T-helper 1 cell (primary cell): ENCODE measurements around the gene CACNB1.
A peak's percentile ranks its signal among the peaks of the same experiment; 100 is the strongest.
"Not testable (repeated sequence)": the region's sequence is repeated elsewhere in the genome, so short reads cannot be mapped to it uniquely, and the experiment has no call there.

Experiments used
- DNase-seq, 5 donors: peaks; one replicate each; pipeline ENCODE4 v3.0.0-alpha.2; 2012 to 2020

Gene CACNB1

DNA sequence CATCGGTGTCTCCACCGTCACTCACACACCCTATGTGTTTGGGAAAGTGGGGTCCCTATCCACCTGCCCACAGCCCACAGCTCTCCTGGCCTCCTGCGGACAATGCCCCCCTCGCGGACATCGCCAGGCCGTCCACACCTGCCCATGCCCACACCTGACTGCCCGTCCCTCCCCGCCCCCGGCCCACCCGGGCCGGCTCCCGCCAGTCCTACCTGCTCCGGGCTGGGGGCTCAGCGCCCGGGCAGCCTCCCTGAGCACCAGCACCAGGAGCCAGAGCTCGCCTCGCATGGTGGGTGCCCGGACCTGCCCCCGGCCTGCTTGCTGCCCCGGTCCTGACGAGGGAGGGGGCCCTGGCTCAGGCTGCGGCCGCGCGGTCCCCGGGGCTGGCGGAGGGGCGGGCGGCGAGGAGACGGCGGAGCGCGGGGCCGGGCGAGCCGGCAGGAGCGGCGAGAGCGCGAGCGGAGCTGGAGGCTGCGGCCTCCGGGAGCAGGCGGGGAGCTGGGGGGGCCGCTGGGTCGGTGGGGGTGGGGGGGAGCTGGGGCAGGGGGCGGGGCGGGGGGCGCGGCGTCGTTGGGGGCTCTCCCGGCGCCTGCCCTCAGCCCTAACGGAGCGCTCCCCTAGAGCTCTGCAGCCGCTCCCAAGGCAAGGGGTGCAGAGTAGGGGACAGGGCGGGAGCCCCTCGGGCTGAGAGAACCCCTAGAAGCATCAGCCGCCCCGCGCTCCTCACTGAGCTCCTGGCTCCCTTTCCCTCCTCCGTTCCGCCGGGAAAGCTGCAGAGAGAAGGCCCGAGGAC, 46.1 kb downstream of the CACNB1 start, which contains the start of gene PLXDC1:
TSS of gene PLXDC1 (minus strand) at position 488 of the 793 bp plus-strand sequence. CDS start at position 288, 200 bp downstream.
- peak in 1 of 5 donors; percentile 31 for DNase-seq

DNA sequence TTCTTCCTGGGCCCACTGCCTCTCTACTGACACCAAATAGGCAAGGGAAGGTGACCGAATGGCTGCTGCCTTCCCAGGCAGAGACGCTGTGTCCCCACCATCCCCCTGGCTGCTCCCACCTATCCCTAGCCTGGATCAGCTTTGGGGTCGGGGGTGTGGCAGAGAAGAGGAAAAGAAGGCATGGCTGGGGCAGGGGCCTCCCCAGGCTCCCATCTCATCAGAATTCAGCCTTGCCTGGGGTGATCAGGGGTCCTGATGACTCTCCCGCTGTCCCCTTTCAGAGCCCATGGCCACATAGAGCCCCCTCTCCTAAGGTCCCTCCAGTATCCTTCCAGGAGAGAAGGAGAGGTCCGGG, 46.7 kb downstream of the CACNB1 start:
- DNase-seq: no peak

DNA sequence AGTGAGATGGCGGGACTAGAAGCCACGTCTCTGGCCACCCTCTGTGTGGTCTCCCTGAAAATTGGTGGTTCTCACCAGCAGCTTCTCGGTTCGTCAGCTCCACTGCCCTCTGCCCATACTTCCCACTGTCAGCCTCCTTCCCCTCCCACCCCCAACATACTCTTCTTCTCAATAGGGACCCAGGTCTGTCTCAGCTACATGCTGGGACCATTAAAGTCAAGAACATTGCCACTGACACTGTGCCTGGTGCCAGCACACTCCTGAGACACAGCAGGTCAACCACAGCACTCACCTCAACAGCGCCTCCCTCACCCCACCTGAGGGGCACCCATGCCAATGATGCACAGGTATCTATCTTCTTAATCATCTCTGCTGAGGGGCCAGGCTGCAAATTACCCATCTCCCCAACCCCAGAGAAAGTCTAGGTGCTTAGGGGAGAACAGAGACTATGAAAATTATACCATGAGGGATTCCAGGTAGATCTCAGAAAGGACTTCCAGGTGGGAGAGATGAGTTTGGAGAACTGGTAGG, 47.3 kb downstream of the CACNB1 start:
- DNase-seq: no peak

DNA sequence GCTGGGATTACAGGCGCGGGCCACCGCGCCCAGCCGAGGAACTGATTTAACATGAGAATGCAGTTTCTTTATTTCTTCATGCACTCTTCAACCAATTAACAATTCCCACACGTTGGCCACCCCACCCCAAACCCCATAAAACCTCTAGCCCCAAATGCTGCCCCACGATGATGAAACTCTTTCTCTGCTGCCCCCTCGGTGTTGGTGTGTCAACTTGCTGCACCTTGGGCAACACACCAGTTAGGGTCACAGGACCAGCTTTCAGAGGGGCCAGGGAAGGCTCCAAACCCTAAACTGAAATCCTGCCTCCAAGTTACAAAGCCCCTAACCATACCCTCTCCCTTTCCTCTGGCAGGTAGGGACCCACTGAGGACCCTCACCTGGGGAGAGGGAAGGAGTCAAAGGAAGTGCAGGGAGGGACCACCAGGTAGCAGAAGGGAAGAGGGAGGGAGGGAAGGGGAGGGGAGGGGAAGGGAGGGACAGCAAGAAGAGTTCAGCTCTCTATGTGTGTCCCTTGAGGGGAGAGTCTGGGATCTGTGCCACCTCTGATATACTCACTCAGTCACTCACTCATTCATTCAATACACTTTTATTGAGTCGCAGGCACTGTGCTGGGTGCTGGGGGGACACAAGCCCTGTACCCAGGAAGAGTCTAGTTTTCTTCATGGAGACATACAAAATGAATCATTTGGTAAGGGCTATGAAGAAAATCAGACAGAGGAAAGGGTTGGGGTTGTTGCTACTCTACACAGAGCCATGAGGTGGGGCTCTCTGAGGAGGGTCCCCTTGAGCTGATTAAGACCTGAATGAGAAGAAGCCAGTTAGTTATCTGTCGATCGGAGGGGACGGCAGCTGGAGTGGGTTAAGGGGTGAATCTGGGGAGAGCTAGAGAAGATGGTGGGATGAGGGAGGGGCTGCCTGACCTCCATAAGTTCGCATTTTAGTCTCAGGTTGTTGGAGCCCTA, 50.0 kb downstream of the CACNB1 start:
- DNase-seq: no peak

DNA sequence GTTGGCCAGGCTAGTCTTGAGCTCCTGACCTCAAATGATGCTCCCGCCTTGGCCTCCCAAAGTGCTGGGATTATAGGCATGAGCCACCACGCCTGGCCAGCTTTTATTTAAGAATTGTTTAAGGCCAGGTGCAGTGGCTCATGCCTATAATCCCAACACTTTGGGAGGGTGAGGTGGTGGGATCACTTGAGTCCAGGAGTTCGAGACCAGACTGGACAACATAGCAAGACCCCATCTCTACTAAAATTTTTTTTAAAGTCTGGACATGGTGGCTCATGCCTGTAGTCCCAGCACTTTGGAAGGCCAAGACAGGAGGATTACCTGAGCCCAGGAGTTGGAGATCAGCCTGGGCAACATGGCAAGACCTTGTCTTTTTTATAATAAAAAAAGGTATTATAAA, 51.2 kb downstream of the CACNB1 start:
- DNase-seq: no peak

DNA sequence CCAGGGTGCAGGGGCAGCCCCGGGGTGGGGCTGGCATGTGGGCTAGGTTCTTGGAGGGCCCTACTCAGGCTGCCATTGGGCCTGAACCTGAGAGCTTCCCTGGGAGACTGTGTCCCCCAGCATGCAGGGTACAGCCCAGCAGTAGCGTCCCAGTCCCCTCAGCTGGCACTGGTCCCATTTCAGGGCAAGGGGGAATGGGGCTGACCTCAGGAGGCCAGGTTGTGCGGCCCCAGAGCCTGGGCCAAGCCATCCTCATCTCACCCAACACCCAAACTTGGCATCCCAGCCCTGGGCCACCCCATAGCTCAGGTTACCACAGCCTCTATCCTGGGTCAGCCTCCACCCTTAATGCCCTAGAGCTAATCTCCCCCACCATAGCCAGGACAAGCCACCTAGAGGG, 52.3 kb downstream of the CACNB1 start:
- DNase-seq: no peak

DNA sequence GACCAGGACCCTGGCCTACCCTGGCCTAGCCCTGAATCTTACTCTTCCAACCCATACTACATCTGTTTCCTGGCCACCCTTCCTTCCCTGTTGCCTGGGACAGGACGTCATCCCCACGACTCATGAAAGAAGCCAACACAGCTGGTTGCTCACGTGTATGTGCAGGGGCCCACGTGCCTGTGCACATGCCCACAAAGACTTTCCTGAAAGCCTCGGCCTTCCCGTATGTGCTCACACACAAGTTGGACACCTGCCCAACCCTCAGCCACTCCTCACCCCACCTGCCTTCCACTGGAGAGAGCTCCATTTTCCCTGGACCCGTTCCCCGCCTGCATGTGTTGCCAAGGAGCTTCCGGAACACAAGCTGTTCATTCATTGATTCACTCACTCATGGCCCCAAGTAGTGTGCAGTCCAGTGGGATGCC, 53.0 kb downstream of the CACNB1 start:
- DNase-seq: no peak

DNA sequence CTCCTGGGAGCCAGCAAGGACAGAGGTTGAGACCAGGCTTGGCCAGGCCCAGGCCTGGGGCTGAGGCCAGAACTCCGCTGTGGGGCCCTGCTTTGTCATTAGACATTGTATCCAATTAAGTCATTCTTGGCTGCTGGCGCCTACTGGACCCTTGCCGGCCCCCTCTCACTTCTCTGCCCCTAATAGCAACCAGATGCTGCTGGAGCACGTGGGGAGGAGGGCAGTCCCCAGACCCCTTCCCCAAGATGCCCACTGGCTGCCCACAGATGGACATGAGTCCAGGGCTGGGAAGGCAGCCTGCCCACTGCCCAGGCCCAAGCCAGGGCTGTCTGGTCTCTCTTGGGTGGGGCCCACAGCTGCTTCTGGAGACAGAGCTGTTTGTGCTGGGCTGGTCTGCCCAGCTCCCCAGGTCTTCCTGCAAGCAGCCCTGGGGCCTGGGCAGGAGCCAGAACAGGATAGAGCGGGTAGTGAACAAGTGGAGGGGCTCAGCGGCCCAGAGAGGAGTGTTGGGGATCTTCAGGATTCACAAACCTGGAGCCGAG, 53.8 kb downstream of the CACNB1 start:
- no peak for DNase-seq

DNA sequence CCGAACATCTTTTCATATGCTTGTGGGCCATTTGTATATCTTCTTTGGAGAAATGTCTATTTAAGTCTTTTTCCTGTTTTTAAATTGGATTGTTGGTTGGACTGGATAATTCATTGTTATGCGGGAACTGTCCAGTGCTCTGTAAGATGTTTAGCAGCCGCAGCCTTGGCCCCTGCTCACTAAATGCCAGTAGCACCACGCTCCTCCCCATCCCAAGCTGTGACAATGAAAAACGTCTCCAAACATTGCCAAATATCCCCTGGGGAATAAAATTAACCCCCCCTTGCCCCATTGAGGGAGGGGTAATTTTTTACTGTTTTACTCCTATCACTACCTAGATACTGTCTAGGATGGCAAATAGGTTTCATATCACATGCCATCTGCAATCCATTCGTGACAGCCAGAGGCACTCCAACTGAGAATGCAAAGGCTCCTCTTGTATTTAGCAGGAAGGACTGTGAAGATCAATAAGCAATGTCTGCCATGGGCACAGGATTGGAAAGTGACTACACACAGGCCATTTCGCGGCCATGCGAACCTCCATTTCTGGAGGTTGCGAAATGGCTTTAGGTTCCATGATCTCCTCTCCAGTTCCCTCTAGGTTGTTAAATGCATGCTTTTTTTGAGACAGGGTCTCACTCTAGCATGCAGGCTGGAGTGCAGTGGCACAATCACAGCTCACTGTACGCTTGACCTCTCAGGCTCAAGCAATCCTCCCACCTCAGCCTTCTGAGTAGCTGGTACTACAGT, 55.4 kb downstream of the CACNB1 start:
- DNase-seq: no peak

DNA sequence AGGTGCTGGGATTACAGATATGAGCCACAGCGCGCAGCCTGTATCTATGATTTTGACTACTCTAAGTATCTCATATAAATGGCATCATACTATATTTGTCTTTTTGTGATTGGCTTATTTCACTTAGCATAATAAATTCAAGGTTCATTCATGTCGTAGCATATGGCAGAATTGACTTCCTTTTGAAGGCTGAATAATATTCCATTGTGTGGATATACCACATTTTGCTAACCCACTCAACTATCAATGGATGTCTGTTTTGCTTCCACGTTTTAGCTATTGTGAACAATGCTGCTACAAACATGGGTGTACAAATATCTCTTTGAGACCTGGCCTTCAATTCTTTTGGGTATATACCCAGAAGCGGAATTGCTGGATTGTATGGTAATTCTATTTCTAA, 56.2 kb downstream of the CACNB1 start:
- DNase-seq: no peak

DNA sequence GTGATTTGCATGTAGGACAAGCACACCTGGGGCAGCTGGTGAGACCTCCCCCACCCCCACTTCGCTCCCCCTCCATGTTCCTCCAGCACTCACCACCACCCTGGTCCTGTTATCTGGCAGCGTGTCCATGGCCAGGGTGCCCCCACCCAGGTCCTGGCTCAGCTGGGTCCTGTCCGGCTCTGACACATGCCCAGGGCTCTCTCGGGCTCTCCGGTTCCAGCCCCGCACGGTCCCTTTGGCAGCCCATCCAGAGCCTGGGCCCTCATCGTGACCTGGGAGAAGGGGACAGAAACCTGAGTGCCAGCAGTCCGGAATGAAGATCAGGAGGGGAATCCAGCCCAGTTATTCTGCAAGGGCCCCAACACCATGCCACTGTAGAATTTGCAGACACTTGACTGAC, 57.9 kb downstream of the CACNB1 start:
- no peak for DNase-seq

DNA sequence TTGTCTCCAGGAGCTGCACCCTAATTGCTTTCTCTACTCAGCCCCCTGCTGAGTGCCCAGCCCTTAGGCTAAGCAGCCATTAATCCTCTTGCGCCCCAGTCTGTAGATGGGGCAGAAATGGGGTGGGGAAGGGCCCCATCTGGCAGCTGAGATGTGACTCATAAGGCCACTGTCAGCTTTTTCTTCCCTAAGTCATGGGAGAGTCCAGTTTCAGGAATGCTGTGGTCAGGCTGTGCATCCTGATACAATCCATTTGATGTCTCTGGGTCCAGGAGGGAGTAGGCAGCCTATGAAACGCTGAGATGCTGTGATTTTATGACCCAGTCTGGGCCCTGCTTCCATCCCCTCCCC, 58.3 kb downstream of the CACNB1 start:
- DNase-seq: no peak

DNA sequence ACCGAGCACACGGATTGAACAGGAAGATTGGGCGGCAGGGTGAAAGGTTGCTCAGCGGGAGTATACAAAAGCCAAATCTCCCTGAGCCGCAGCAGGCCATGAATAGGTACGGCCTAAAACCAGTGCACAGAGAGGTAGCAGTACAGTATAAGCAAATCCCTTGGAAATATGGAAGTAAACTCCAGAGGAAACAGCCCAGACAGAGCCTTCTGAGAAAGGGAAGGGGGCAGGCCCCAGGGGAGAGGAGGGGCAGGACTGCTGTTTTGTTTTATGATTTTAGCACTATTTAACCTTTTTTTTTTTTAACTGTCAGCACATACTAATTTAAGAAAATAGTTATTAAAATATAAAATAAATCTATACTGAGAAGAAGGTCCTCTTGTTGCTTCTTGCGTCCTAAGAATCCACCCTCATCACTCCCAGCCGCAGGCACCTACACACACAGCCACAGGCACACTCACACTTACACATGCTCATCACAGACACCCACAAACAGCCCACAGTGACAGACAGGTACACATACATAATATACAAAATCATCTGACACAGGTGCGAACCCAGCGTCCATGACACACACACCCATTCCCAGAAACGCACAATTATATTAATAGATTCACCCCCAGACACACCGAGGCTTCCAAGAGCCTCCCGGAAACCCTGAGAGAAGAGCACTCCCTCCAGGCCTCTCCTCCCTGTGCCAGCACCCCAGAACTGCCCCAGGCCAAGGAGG, 58.9 kb downstream of the CACNB1 start:
- no peak for DNase-seq

DNA sequence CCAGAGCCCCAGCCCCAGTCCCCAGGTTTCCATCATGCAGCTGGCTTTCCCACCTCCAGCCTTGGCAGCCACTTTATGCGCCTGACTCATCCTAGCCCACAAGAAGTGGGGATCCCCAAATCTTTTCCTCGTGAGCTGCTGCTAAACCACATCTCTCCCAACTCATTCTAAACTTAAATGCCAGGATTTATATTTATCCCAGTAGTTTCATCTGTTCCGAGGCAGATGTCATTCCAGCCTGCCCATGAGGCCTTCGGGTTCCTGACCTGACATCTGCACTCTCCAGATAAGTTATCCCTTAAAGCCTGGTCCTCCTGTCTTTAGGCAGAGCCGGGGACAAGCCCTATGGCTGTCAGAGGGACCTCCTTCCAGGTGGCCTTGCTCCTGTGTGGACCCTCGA, 62.6 kb downstream of the CACNB1 start:
- no peak for DNase-seq

DNA sequence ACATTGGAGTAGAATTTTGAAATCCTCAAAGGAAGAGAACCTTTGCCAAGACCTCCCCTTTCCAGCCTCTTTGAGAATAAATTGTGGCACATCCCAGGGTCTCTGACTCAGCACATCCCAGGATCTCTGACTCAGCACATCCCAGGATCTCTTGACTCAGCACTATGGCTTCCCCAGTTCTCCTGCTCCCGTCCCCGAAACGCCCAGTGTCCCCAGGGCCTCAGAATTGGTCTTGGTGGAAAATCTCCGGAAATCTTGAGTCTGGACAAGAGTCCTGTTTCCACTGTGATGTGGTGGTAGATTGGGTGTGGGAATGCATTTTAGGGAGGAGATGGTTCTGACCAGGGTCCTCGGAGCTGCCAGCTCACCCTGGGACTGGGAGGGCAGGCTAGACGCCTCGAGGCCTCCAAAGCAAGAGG, 65.3 kb downstream of the CACNB1 start:
- DNase-seq: no peak

DNA sequence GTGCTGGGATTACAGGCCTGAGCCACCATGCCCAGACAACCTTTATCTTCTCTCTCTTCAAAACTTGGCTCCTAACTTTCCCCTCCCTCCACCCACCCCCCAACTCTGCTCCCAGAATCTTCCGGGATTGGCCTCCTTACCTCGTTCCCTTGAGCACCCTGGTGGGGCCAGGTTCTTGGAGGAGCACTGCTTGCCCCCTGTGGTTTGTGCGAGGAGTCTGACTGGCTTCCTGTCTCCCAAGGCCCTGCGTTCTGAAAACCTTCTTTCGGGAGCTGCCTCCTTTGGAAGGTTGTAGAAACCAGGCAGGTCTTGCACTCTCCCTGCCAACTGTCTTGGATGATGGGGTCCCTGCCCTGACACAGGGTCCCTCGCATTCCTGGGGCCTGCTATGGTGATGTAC, 65.9 kb downstream of the CACNB1 start:
- no peak for DNase-seq

DNA sequence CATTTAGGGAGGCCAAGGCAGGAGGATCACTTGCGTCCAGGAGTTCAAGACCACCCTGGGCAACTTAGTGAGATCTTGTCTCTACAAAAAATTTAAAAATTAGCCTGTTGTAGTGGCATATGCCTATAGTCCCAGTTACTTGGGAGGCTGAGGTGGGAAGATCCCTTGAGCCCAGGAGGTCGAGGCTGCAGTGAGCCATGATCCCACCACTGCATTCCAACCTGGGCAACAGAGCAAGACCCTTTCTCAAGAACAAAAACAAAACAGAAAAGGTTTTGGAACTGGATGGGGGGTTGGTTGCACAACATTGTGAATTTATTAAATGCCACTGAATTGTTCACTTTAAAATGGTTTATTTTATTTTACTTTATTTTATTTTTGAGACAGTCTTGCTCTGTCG, 67.3 kb downstream of the CACNB1 start:
- no peak for DNase-seq

DNA sequence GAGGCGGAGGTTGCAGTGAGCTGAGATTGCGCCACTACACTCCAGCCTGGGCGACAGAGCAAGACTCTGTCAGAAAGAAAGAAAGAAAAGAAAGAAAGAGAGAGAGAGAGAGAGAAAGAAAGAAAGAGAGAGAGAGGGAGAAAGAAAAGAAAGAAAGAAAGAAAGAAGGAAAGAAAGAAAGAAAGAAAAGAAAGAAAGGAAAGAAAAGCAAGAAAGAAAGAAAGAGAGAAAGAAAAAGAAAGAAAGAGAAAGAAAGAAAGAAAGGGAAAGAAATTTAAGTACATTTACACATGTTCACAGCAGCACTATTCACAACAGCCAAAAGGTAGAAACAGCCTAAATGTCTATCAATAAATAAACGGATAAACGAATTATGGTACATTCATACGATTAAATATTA, 67.9 kb downstream of the CACNB1 start:
- DNase-seq: not testable (repeated sequence)

DNA sequence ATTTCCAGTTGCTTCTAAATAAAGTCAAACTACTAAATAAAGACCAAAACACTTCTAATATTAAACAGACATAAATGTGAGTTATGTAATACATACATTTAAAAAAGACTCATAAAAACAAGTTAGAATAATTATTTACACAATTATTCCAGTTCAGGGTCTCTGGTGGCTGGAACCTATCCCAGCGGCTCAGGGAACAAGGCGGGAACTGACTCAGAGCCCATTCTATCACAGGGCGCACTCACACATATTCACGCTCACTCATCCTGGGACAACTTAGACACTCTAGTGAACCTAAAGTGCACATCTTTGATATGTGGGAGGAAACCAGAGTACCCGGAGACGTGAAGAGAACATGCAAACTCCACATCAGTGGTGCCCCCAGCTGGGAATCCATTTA, 71.0 kb downstream of the CACNB1 start:
- no peak for DNase-seq

DNA sequence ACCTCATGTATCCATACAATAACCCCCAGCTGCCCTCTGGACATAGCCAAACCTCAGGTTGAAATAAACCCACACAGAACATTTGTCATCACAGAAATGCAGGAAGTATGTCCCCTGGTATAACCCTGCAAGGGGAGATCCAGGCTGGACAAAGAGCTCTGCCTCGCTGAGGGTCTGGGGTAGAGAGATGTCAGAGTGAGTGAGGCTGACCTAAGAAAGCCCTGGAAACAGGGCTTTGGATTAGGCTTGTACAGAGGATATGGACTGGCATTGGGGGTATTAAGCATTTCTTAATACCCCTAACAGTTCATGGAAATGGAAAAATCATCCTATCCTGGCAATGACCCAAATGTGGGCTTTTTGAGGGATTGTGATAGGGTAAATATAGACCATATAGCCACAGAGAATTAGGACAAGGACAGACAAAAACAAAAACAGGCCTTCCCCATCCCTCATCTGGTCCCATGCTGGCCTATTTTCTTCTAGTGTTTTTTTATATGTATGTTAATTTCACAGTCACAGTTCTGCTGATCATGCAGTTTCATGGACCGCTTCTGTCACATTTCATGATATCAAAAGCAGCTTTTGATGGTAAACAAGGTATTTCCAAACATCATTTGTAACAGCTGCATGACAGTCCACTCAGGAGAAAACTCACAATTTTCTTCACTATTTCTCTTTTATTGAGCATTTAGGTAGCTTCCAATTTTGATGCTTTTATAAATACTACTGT, 72.2 kb downstream of the CACNB1 start:
- no peak for DNase-seq

DNA sequence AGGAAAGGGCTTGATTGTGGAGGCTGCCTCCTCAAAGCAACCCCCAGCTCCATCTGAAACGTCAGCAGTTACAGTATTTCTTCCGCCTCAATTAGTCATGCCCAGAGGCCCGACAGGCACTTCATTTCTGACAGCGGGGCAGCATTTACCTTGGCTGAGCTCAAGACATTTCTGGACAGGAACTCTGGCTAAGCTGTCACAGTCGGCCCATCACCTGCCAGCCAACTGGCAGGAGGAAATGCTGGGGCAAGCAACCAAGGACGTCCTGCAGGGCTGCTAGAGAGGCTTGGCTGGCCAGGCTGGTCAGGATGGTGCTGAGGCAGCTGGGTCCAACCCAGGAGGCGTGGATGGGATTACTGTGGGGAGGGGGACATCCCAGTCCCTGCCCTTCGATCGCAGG, 73.8 kb downstream of the CACNB1 start:
- DNase-seq: no peak
